ENCODE measurements around the gene ARID1A.
"Not testable (repeated sequence)": the region's sequence is repeated elsewhere in the genome, so short reads cannot be mapped to it uniquely, and the experiment has no call there.

GRCh38 chr1:26803932-26804331 is 108.1 kb downstream of the ARID1A start:
- not testable (repeated sequence) for TF ChIP-seq CTCF (conservative IDR thresholded peaks at IDR 0.05; ENCODE audit: low read length); EZH2phosphoT487 (IDR thresholded peaks at IDR 0.05; ENCODE audit: borderline replicate concordance)
